HG02798 (cell line): ENCODE data around the gene SMYD4.
"Not testable (repeated sequence)": the region's sequence is repeated elsewhere in the genome, so short reads cannot be mapped to it uniquely, and the experiment has no call there.

Experiments used
- ATAC-seq: cut with Tn5 transposase; IDR thresholded peaks from one replicate; pipeline ENCODE4 v1.9.1; 2021; ENCODE audit warnings: mild to moderate bottlenecking; ENCODE audit not compliant: unreplicated experiment, poor library complexity

The SMYD4 gene

GRCh38 chr17:1830288-1830687, 586 bp upstream of the SMYD4 start:
- ATAC-seq, result no peak

GRCh38 chr17:1829216-1829591, 498 bp downstream of the SMYD4 start:
- no peak for ATAC-seq

GRCh38 chr17:1820528-1821252, 9.0 kb downstream of the SMYD4 start:
- ATAC-seq, result no peak

- no peak for ATAC-seq
Measured at GRCh38 chr17:1813088-1813487, 16.6 kb downstream of the SMYD4 start.

GRCh38 chr17:1810450-1811103, 19.1 kb downstream of the SMYD4 start:
- ATAC-seq, result no peak

GRCh38 chr17:1809815-1810214, 19.9 kb downstream of the SMYD4 start:
- ATAC-seq, result not testable (repeated sequence)

GRCh38 chr17:1808644-1809043, 21.1 kb downstream of the SMYD4 start:
- no peak for ATAC-seq

- no peak for ATAC-seq
Measured at GRCh38 chr17:1807890-1808289, 21.8 kb downstream of the SMYD4 start.

- ATAC-seq, result no peak
Measured at GRCh38 chr17:1803280-1803679, 26.4 kb downstream of the SMYD4 start.

- ATAC-seq, result no peak
Measured at GRCh38 chr17:1802429-1802828, 27.3 kb downstream of the SMYD4 start.

GRCh38 chr17:1800712-1801111, 29.0 kb downstream of the SMYD4 start:
- no peak for ATAC-seq

GRCh38 chr17:1800240-1800639, 29.5 kb downstream of the SMYD4 start:
- no peak for ATAC-seq

GRCh38 chr17:1797846-1798245, 31.9 kb downstream of the SMYD4 start:
- not testable (repeated sequence) for ATAC-seq

- no peak for ATAC-seq
Measured at GRCh38 chr17:1797323-1797722, 32.4 kb downstream of the SMYD4 start.

- ATAC-seq, result no peak
Measured at GRCh38 chr17:1796800-1797199, 32.9 kb downstream of the SMYD4 start.

- no peak for ATAC-seq
Measured at GRCh38 chr17:1793447-1793806, 36.3 kb downstream of the SMYD4 start.

GRCh38 chr17:1792495-1793446, 36.9 kb downstream of the SMYD4 start:
- ATAC-seq, result no peak

- ATAC-seq, result no peak
Measured at GRCh38 chr17:1789936-1790335, 39.8 kb downstream of the SMYD4 start.

GRCh38 chr17:1787301-1787902, 42.3 kb downstream of the SMYD4 start:
- no peak for ATAC-seq

- ATAC-seq, result no peak
Measured at GRCh38 chr17:1786708-1787107, 43.0 kb downstream of the SMYD4 start.

- ATAC-seq, result no peak
Measured at GRCh38 chr17:1785930-1786329, 43.8 kb downstream of the SMYD4 start.
